Tibial artery (tissue), 4 donors: ENCODE measurements around the gene SH2D5.
"Not testable (repeated sequence)": the region's sequence is repeated elsewhere in the genome, so short reads cannot be mapped to it uniquely, and the experiment has no call there.

Source experiments
- DNase-seq, 2 donors: peaks; one replicate each; pipeline ENCODE4 v3.0.0-alpha.2; 2019
- H3K27ac ChIP-seq, 2 donors: fragments of 200-600 bp; sonication (generic) in 1 of 2; 1 replicate in 1 of 2; 2 replicates in 1 of 2; pipeline ENCODE4 v1.5.1; 2018 to 2019; ENCODE audit warnings: mild to moderate bottlenecking in 1 of 2
- H3K27me3 ChIP-seq, 2 donors: fragments of 200-600 bp; sonication (generic) in 1 of 2; one replicate each; pipeline versions ENCODE4 v1.5.1 to v1.6.0; 2016 to 2019
- H3K36me3 ChIP-seq, 3 donors: fragments of 200-600 bp; sonication (generic) in 2 of 3; one replicate each; pipeline ENCODE4 v1.5.1; 2016 to 2019; ENCODE audit warnings: mild to moderate bottlenecking in 2 of 3
- H3K4me1 ChIP-seq, 4 donors: fragments of 200-600 bp; sonication (generic) in 2 of 4; 1 replicate in 3 of 4; 2 replicates in 1 of 4; pipeline ENCODE4 v1.5.1; 2016 to 2019
- H3K4me3 ChIP-seq, 2 donors: fragments of 200-600 bp; sonication (generic) in 1 of 2; 1 replicate in 1 of 2; 2 replicates in 1 of 2; pipeline ENCODE4 v1.5.1; 2018 to 2019; ENCODE audit warnings: mild to moderate bottlenecking in 2 of 2
- H3K9me3 ChIP-seq, 3 donors: fragments of 200-600 bp; sonication (generic) in 1 of 3; one replicate each; pipeline ENCODE4 v1.5.1; 2016 to 2019
- intact Hi-C: fragments of 100-400 bp; cut with DNase I; formaldehyde crosslinking; loops from one replicate; pipeline ENCODE4 v1.15.0; 2023; ENCODE audit warnings: low total_unique reads
- TF ChIP-seq, protein P1 (sequence below), 2 experiments: fragments of 200-600 bp in 1 of 2; fragments of 450-650 bp in 1 of 2; IDR thresholded peaks; one replicate each; pipeline ENCODE4 v1.5.1; 2017 to 2019; ENCODE audit warnings: antibody characterized with exemption in 2 of 2, mild to moderate bottlenecking in 1 of 2, moderate library complexity in 1 of 2

The SH2D5 gene

DNA sequence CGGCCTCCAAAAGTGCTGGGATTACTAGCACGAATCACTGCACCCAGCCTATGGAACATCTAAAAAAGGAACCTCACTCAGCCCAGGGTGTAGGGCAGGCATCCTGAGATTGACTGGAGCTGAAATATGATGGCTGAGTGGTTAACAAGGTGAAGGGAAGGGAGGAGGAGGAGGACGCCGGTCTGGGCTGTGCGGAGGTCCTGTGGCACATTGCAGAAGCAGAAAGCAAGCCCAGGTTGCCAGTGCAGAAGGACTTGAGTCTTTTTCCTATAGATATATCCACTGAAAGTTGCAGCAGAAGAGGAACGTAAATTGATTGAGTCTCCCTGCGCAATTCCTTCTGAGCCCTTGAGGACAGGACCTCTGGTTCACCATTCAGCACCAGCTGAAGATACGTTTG lies 13.2 kb downstream of the SH2D5 start:
- TF ChIP-seq, protein P1, sequence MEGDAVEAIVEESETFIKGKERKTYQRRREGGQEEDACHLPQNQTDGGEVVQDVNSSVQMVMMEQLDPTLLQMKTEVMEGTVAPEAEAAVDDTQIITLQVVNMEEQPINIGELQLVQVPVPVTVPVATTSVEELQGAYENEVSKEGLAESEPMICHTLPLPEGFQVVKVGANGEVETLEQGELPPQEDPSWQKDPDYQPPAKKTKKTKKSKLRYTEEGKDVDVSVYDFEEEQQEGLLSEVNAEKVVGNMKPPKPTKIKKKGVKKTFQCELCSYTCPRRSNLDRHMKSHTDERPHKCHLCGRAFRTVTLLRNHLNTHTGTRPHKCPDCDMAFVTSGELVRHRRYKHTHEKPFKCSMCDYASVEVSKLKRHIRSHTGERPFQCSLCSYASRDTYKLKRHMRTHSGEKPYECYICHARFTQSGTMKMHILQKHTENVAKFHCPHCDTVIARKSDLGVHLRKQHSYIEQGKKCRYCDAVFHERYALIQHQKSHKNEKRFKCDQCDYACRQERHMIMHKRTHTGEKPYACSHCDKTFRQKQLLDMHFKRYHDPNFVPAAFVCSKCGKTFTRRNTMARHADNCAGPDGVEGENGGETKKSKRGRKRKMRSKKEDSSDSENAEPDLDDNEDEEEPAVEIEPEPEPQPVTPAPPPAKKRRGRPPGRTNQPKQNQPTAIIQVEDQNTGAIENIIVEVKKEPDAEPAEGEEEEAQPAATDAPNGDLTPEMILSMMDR (IDR thresholded peaks at IDR 0.05), result no peak
- peak in 1 of 2 donors; percentile 17 for DNase-seq
- H3K4me1 ChIP-seq, result peaks cover 0 to 14% (median 10%) of the 10 kb centered on the region in 4 donors
- H3K9me3 ChIP-seq, result no peaks in the 10 kb centered on the region
- intact Hi-C loops, result loop anchor here (5.0 kb wide), 1 partner anchor 1178 kb away; no protein-coding TSS in a partner anchor
- H3K4me3 ChIP-seq, result no peak overlapping the region
- no peak overlapping the region for H3K27ac ChIP-seq
- H3K27me3 ChIP-seq, result peaks cover 0 to 28% of the 10 kb centered on the region in 2 donors
- no peaks in the 10 kb centered on the region for H3K36me3 ChIP-seq

DNA sequence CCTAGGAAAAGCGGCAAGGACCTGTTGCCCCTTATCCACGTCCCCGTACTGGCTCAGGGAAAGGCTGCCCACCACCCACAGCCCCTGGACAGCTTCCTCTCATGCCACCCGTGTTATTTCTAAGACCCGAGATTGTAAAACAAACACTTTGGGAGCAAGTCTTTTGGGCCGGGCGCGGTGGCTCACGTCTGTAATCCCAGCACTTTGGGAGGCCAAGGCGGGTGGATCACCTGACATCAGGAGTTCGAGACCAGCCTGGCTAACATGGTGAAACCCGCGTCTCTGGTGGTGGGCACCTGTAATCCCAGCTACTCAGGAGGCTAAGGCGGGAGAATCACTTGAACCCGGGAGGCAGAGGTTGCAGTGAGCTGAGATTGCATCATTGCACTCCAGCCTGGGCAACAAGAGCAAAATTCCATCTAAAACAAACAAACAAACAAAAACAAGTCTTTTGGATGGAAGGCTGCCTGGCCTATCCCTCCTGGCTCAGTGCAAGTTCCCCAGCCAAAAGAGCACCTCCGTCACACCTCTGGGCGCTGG lies 14.1 kb downstream of the SH2D5 start:
- DNase-seq, result peak in 1 of 2 donors; percentile 50
- peaks cover 0 to 14% (median 10%) of the 10 kb centered on the region in 4 donors for H3K4me1 ChIP-seq
- intact Hi-C loops, result loop anchor here (5.0 kb wide), 1 partner anchor 1179 kb away; no protein-coding TSS in a partner anchor
- H3K27me3 ChIP-seq, result peaks cover 0 to 32% of the 10 kb centered on the region in 2 donors
- H3K27ac ChIP-seq, H3K36me3 ChIP-seq, H3K9me3 ChIP-seq: not testable (repeated sequence)
- peak overlapping the region; percentile 43 to 52 for H3K4me3 ChIP-seq

DNA sequence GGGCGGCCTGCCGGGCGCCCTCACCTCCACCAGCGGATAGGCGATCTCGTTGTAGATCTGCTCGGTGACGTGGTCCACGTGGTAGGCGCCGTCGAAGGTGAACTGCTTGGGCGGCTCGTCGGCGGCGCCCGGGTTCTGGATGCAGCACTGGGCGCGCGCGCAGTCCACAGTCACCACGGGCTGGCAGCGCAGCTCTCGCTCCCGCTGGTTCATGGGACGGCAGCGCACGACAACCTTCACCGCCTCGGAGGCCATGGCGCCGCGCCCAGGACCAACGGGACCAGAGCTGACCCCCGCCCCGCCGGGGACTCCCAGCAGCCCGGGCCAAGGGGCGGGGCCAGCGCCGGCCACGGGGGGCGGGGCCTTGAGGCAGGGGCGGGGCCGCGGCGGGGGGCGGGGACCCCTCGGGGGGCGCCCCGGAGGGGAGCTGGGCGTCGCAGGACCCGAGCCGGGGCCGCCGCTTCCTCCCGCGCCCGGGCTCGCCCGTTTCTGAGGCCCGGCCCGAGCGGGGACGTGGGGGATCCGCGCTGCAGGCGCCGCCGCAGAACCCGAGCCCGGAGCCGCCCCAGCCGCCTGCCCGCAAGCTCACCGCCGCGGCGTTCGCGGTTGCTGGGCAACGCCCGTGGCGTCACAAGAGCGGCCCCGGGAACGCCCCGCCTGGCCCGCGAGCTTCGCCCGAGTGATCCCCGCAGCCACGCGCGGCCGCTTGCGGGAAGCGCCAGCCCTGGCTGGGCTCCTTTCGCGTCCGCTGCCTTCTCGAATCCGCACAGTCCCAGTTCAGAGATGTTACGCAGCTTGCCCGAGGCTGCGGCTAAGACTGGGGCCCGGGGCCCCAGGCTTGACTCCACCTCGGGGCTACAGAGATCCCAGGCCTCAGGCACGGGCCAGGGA lies 14.8 kb downstream of the SH2D5 start, which contains the start of gene KIF17:
TSS of gene KIF17 (minus strand) at position 556 of the 891 bp plus-strand sequence. CDS start at position 255, 301 bp downstream.
- Histone ChIP-seq H3K27ac (no peak within 1 kb of the TSS), H3K27me3 (peaks cover 0 to 37% of the 10 kb centered on the region in 2 donors), H3K4me3 (peak within 1 kb of the TSS; percentile 43 to 52), H3K9me3 (no peaks in the 10 kb centered on the region), H3K4me1 (peaks cover 0 to 14% (median 10%) of the 10 kb centered on the region in 4 donors), H3K36me3 (no peaks in the 10 kb centered on the region)
- TF ChIP-seq, protein P1 (IDR thresholded peaks at IDR 0.05), result no peak
- peak; percentile 66 to 80 for DNase-seq
- intact Hi-C loops, result loop anchor here (5.0 kb wide), 1 partner anchor 1180 kb away; no protein-coding TSS in a partner anchor

- H3K36me3 ChIP-seq, result no peaks in the 10 kb centered on the region
- peaks cover 0 to 47% of the 10 kb centered on the region in 2 donors for H3K27me3 ChIP-seq
- intact Hi-C loops, result loop anchor here (5.0 kb wide), 1 partner anchor 1181 kb away; no protein-coding TSS in a partner anchor
- no peak overlapping the region for H3K27ac ChIP-seq
- no peak for DNase-seq
- H3K9me3 ChIP-seq, result no peaks in the 10 kb centered on the region
- TF ChIP-seq, protein P1 (IDR thresholded peaks at IDR 0.05), result no peak
- H3K4me1 ChIP-seq, result peaks cover 0 to 14% (median 10%) of the 10 kb centered on the region in 4 donors
- H3K4me3 ChIP-seq, result no peak overlapping the region
These were observed 16.3 kb downstream of the SH2D5 start for GRCh38 chr1:20716232-20716631.

- TF ChIP-seq, protein P1 (IDR thresholded peaks at IDR 0.05), result no peak
- Histone ChIP-seq H3K4me1 (peaks cover 0 to 14% (median 10%) of the 10 kb centered on the region in 4 donors), H3K4me3 (no peak overlapping the region), H3K27me3 (peaks cover 0 to 53% of the 10 kb centered on the region in 2 donors), H3K36me3 (no peaks in the 10 kb centered on the region), H3K27ac (no peak overlapping the region), H3K9me3 (no peaks in the 10 kb centered on the region)
- intact Hi-C loops, result loop anchor here (5.0 kb wide), 1 partner anchor 1182 kb away; no protein-coding TSS in a partner anchor
- DNase-seq, result no peak
These were observed 17.1 kb downstream of the SH2D5 start for GRCh38 chr1:20715406-20715805.
